ENCODE results near the gene ATXN7.

ATXN7 gene

DNA sequence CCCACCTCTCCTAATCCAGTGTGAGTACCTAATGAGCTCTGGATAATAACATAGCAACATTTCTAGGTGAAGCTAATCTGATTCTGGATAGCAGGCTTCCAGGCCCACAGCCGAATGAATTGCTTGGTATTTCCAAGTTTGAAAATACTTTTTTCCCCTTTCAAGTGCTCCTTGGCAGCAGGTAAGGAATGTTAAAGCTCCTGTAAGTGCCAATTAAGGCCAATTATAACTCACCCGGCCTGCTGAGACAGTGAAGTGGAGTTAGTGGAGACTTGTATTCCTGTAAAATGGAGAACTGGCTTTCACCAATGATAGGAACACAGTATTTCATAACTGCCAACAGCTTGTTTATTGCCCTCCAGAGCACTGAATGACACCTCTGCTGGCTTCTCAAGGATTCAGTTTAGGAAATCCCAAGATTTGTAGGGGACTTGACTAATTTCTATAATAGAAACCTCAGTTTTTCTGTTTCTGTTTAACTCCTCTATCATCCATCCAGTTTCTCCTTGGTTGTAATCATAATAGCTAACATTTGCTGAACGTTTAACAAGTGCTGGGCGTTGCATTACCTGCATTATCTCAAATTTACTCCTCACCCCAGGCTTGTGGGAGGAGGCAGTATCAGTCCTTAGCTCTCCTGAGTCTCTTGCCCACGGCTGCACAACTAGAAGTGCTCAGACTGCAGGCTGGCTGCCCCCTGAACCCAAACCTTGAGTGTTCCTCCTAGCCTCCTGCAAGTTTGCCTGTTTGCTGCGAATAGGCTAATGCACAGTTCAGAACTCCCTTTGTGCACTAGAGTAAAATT lies 101.2 kb downstream of the ATXN7 start:
- DNase-seq = no peak

DNA sequence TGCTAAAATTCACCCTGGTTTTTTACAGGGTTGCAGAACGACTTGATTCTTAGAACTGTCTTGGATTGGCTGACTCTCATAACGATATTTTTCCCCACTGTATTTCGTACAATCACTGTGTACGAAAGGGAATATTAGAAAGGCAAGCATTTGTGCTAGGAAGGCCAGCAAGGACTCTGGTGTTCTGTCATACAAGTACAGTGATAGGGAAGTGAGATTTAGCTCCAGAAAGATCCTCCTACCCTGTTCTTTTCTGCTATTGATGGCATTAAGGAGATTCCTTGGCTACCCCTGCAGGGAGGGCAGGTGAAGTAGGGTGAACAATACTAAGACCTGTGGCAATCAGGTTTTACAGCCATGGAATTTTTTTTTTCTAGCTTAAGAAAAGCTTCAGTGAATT lies 102.3 kb downstream of the ATXN7 start:
- no peak for DNase-seq

DNA sequence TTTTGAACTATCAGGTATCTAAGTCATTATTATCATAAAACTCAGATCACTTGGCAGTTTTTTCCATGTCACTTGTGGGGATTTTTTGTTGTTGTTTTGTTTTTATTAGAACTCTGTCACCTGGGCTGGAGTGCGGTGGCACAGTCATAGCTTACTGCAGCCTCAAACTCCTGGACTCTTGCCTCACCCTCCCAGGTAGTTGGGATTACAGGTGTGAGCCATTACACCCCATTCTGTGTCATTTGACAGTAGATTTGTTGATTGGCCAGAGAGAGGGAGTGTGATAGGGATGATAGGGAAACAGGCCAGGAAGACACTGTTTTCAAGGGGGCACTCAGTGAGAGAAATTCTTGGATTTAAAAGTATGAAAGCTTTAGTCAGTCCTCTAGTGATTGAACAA lies 103.2 kb downstream of the ATXN7 start:
- no peak for DNase-seq

DNA sequence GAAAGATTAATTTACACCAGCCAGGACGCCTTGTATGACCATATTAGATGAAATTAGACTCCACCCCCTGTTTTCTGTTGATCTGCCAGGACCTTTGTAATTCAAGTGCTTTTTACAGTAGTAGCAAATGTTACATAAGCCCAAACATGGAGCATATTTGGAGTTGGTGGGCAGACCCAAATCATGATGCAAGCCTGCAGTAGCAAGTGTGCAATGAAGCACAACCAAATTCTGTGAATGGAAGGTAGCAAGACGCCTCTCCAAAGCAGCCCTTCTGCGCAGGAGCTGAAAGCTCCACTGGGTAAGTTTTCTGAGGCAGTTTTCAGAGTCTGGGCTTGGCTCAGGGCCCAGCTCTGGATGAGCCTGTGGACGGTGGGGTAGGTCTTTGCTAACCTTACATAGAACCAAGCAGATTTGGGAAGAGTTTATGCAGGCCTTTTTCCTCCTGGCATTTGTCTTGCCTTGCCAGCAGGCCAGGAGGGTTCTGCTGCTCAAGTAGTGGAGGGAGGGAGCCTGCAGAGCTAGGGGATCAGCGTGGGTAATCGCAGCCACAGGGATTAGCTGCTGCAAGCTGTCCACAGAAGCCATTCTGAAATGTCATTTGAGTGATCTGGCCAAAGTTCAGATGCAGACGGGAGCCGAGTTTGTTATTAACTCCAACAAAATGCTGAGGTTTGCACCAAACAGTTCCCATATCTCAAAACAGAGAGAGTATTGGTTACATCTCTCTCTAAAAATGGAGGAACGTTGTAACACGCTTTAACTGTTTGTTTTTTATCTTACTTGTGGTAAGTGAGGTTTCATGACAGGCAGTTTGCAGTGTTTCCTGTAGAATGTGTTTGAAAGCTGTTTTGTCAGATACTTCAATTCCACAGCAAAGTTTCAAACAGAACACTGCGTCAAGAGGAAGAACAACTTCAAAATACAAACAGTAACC lies 104.3 kb downstream of the ATXN7 start:
- no peak for DNase-seq

DNA sequence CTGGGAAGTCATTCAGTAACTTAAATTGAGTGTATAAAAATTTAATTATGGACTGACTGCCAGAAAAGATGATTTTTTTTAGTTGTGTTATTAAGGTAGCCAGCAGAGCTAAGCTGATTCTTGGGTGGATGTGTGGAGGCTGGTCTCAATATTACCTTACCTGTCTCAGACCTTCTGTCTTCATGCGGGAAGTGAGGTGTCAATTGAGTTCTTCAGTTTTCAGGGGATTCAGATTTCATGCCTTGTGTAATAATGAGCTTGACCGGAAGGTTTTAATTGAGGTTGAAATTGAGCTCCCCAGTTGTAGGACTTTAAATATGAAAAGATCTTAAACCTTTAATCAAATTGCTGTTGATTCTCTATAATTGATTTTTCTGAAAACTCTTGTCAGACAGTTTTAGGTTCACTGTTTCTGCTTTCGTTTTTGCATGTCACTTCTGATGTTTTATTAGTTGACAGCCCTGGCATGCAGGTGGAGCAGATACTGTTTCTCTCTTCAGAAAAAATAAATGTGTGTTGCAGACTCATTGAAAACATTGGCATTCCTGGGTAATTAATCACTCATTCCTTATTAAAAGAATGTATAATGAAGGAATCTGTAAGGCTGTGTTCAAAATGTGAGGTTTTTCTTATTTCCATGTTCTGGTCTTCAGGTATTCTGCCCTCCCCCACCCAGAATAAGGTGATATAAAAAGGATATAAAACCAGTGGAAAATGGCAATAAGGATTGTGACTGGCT lies 105.1 kb downstream of the ATXN7 start:
- no peak for DNase-seq

DNA sequence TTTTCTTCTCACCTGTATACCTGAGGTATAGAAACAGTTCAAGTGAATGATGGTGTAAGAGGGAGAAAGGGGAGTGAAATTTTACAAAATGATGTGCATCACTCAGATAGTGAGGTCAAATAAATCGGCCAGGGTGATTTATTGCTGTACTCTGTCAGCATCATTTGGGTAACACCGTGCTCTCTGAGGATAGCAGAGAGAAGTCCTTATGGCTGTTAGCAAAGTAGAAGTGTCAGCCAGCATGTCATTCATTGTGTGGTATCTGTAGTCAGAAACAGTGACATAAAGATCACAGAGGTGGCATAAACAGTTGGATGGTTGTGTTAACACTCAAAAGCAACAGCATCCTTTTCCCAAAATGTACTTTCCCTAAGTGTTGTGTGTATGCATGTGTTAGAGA lies 106.2 kb downstream of the ATXN7 start:
- DNase-seq = no peak

DNA sequence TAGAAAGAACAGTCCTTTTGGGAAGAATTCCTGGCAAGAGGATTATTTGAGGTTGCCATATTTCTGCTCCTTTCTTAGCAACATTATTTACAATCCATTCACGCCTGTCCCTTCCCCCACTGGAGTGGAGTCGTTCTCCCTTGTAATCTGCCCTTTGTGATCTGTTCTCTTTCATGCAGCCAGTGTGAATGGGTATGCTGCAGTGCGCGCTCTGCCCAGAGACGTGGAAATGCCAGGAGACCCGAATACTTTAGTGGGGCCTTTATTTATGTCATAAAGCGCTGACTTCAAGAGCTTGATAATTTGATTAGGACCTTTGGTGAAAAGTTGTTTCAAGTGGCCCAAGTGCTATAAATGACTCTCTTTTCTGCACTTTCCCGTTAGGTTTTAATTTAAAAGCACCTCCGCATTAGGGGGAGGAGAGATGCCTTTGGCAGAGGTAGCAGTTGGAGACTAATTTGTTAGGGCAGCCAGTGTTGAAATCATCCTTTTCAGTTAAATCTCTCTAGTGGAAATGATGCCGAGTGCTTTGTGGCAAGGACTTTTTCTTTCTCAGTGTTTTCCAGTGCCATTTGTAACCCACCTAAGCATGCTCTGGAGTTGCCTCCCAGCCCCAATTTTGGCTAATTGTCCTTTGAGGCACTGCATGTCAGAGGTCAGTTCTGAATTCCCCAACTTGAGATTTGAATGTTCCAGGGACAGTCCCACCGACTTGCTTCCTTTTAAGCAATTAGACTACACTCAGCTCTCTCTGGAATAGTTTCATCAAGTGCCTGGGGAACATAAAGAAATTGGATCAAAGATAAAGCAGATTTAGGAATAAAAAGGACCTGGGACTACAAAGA lies 107.2 kb downstream of the ATXN7 start:
- DNase-seq = no peak

DNA sequence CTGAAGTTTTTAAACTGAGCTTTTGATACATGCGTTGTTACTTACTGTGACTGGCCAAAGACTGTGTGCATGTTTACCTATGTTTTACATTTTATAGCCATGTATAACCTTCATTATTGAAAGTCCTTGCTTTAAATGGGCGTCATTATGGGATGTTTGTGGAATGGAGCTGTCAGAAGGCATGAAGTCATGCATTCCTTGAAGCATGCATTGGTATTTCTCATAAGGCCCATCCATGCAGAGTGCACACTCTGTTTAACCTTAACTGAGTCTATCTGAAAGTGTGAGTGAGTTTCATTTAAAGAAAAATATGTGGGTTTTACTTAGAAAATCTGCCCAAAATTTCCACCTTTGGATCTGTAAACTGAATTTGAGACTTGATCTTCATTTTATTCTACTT lies 108.5 kb downstream of the ATXN7 start:
- DNase-seq = no peak

DNA sequence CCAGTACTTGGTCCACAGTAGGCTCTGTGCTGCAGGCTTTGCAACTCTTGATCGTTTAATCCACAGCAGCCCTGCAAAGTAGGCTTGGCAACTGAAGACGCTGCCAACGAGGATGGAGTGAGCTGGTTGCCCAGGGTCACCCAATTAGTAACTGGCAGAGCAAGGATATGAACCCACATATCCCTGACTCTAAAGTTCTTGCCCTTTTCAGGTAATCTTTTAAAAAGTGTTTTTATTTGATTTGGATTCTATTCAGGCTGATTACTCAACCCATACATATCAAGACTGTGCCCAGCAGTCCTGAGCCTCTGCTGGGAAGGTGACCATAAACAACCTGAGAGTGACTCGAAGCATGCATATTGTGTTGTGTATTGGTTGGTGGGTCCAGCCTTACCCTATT lies 109.3 kb downstream of the ATXN7 start:
- DNase-seq = no peak

DNA sequence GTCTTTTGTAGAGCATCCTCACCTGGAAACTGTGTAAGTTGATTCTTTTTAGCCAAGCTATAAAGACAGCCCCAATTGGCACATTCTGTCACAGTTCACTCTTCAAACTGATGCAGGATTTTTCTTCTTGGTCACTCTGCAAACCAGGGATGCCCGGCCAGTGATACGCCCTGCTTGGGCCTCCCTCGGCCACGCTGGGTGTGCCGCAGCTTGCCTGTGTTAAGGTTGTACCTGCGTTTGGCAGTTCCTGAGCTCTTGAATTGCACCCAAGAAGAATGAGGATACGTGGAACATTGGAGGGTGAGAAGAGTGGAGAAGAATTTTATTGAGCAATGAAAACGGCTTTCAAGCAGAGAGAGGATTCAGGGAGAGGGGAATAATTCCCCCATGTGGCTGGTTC lies 109.7 kb downstream of the ATXN7 start:
- no peak for DNase-seq

DNA sequence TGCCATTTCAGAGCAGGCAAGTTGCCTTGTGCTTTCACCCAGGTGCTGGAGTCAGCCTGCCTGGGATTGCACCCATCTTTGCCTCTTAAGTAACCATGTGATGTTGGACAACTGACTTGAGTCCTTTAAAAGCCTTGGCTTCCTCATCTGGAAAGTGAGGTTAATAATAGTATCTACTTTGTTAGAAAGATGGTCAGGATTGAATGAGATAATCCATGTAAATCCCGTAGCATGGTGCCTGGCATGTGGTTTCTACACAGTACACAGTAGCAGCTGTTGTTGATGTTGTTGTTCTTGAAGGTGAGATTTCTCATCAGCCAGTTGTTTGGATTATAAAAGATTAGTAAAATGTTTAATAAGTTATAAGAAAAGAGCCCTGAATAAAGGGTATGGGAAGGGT lies 110.8 kb downstream of the ATXN7 start:
- DNase-seq = no peak

DNA sequence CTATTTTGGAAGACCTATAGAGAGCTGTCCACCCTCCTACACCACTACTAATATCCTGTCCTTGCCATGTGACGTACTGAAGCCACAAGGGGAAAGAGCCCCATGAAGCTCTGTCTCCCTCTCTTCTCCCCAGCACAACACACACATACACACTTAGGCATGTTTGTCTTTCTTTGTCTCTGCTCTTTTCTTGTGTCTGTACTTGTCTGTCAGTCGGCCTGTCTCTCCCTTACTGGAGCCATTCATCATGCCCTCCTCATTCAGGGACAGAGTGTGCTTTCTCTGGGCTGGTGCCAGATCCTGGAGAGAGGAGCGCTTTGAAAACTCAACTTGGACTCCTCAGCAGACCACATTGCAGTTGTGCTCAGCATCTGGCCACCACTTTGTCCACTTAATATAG lies 112.1 kb downstream of the ATXN7 start:
- no peak for DNase-seq

DNA sequence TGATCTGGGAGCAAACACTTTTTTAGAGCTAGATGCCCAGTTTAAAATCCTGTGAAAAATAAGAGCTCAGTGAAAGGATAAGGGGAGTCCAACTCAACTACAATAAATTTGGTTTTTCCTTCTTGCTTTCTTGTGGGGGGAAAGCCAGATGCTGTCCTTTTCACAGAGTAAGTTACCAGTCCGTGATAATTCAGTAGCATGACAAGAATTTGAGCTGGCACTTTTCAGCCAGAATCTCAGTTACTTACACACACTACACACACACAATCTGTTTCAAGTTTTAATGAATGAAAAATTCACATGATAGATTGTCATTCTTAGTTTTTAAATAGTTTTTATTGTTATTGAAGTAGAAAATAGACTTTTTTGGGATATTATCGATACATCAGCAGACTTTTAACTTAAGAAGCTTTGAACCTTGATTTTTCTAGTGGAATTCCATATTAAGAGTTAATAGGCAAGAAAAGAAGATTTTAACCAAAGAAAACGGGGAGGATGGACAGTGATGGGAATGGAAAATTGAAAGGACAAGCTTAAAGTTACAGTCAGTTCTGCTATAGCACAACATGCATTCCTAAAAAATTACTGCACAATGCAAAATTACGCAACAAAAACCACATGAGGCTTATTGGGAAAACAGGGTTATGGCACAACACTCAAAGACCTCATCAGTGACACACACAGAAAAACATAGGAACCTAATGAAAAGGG lies 112.6 kb downstream of the ATXN7 start:
- no peak for DNase-seq

DNA sequence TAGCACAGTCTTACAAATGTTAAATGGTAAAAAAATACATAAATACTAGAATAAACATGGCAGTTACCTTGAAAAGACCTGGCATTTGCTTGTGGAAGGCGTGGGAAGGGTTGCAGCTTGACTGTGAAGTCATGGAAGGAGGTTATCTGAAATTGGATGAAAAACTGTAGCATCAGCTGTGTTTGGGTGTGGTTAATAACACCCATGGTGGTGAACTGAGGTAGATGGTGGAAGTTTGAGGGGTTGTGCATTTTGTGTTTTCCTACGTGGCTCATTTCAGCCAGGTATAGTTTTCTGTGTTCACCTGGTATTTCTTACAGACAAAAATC lies 113.2 kb downstream of the ATXN7 start:
- no peak for DNase-seq

DNA sequence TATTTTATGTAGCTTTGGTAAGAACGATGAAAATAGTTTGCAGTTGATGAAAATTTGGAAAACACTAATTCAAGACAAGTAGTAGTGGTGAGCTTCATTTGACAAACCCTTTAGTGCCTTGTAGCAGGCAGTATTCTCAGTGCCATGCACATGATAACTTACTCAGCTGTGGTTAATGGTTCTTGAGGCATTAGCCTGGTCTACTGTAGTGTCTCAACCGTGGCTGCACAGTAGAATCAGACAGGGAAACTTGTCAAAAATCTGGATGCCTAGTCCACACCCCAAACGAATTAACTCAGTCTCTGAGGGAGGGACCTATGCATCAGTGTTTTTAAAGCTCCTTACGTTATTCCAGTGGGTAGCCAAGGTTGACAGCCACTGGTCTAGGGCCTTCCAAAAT lies 114.2 kb downstream of the ATXN7 start:
- DNase-seq = no peak

DNA sequence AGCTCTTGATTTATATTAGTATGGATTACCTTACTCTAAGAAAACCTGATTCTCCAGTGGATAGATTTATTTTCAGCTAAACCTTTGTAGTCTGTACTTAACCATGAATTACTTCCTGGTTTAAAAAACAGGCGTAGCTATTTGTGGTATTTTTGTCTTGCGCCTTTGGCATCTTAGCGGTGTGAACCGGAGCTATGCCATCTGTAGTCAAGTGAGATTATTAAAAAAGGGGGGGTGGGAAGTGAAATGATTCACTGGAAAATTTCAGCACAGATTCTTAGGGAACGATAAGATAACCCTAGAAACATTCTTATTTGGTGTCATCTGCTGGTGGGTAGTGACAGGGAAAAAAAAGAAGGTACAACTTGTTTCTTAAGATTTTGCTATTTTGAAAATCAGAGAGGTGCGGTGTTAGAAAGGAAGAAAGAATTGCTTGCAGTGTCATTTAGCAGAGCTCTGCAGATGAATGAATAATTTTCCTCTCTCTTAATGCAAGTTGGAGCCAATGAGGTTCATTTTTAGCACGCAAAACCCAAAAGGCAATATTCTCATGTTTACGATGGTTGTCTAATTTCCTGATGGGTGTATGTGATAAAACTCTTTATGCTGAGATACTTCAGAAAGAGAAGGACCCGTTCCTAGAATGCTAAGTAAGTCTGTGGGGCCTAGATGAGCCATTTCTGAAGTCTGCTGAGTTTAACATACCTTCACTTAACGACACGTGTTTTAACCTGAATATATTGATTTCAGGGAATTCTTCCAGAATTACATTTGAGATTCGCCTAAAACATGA lies 115.6 kb downstream of the ATXN7 start:
- DNase-seq = no peak

DNA sequence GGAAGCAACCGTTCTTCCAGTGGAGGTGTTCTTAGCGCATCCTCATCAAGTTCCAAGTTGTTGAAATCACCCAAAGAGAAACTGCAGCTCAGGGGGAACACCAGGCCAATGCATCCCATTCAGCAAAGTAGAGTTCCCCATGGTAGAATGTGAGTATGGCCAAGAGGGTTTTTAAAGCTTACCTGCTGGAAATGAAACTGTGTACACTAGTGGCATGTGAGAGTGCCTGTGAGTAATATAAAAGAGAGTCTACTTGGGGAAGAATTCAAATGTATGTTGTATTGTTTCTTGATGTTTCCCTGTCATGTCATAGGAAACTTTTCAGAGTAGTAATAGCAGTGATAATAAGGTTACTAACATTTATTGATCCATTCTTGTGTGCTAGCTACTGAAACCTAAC lies 116.4 kb downstream of the ATXN7 start:
- DNase-seq = no peak

DNA sequence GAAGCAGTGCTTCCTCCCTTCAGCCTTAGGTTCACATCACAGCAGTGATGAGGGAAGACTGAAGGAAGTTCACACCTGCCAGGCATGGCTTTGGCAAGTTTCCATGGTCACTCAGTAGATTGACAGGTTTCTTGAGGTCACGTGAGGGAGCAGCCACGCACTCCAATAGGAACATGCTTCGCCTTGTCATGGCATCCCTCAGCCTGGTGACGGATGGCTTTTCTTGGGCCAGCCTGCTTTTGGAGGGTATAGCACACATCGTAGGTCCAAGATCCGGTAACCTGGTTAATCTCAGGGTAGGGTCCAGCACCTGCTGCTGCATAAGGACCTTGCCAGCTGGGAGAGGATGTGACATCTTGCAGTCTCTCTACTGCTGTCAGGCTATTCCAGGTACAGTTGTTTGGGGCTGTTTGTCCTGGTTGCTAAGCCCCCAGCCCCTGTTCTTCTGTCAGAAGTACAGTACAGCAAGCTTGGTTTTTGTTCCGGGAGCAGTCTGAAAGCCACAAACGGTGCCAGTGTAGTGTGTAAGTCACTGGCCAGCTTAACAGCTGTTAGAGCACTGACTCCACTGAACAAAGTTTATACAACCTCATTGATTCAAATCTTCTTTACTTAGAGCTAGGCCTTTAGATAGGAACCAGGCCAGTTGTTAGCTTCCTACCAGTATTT lies 117.3 kb downstream of the ATXN7 start:
- no peak for DNase-seq

DNA sequence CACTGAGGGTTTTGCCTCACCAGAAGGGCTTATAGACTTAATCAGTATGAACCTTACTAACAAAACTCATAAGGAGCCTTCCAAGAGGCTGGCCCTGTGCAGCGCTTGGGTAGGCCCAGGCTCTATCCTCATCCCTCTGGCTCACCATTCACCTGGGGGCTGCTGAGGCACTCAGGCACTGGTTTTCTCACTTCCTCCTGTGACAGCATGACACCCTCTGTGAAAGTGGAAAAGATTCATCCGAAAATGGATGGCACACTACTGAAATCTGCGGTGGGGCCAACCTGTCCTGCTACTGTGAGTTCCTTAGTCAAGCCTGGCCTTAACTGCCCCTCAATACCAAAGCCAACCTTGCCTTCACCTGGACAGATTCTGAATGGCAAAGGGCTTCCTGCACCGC lies 118.3 kb downstream of the ATXN7 start:
- no peak for DNase-seq

DNA sequence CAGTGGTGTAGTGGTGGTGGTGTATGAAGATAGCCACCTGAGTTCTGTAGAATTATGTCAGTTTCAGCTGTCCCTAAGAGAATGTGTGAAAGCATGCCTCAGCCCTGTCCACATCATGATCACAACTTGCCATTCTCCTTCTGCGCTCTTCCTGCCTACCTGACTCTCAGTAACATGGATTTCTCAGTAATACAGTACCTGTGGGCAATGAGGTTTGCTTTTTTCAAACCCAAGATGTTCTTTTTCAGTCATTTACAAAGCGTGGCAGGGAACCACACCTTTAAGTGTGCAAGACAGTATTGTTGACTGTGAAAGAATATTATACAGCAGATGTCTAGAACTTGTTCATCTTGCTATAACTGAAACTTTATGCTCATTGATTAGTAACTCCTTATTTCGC lies 120.7 kb downstream of the ATXN7 start:
- no peak for DNase-seq

DNA sequence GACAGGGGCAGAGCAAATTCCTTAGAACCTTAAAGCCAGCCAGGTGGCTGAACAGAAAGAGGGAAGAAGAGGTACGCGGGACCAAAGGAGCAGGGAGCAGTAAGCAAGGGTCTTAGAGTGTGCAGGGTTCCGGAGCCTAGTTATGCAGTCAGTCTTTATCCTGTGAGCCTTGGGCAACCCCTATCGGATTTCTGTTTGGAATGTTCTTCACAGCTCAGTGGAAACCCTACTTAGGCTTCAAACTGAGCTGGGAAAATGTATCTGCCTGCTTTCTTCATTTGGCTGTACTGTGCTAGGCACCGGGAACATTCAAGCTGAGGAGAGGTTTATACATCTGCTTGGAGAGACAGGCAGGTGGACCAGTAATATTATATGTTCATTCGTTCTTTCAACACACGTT lies 122.5 kb downstream of the ATXN7 start:
- no peak for DNase-seq

Data from NCI-H2081 treated with DMSO at 0.1 percent for 48 hours (cell line).